ENCODE results near the gene TMEM134. TPM values are rescaled to one million over a fixed set of nuclear protein-coding genes. Genes with fewer than 3 reads are reported as not detected.

The TMEM134 gene
- total and polyA plus RNA-seq, 9 of the 15 experiments (the other 6 are each of a cell fraction or from before 2014, with no cell fraction given): 0.63 to 48.4 (median 10.7) TPM

DNA sequence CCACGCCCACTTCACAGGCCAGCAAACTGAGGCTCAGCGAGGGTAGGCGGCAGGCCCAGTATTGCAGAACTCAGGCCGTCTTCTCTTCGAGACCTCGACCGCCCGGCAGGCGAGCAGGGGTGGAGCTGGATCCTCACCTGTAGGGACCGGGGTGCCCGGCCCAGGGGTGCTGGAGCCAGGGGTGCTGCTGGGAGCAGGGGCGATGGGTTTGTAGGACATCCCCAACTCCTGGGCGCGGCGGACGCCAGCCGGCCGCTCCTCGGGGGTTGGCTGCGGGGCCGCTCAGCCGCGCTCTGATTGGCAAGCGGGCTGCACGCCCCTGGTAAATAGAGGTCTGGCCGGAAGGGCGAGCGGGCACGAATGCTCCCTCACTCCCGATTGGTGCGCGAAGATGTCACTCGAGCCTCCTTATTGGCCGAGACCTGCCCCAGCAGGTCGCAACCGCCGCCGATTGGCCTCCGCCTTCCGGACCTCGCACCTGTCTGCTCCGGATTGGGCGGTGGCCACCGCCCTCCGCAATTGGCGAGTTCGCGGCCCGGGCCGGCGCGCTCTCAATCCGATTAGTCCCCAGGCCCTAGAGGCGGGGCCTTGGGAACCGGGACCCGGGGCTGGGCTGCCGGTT lies 38.9 kb upstream of the TMEM134 start, which contains the start of gene CDK2AP2 (continued):
- TF ChIP-seq, protein P1, sequence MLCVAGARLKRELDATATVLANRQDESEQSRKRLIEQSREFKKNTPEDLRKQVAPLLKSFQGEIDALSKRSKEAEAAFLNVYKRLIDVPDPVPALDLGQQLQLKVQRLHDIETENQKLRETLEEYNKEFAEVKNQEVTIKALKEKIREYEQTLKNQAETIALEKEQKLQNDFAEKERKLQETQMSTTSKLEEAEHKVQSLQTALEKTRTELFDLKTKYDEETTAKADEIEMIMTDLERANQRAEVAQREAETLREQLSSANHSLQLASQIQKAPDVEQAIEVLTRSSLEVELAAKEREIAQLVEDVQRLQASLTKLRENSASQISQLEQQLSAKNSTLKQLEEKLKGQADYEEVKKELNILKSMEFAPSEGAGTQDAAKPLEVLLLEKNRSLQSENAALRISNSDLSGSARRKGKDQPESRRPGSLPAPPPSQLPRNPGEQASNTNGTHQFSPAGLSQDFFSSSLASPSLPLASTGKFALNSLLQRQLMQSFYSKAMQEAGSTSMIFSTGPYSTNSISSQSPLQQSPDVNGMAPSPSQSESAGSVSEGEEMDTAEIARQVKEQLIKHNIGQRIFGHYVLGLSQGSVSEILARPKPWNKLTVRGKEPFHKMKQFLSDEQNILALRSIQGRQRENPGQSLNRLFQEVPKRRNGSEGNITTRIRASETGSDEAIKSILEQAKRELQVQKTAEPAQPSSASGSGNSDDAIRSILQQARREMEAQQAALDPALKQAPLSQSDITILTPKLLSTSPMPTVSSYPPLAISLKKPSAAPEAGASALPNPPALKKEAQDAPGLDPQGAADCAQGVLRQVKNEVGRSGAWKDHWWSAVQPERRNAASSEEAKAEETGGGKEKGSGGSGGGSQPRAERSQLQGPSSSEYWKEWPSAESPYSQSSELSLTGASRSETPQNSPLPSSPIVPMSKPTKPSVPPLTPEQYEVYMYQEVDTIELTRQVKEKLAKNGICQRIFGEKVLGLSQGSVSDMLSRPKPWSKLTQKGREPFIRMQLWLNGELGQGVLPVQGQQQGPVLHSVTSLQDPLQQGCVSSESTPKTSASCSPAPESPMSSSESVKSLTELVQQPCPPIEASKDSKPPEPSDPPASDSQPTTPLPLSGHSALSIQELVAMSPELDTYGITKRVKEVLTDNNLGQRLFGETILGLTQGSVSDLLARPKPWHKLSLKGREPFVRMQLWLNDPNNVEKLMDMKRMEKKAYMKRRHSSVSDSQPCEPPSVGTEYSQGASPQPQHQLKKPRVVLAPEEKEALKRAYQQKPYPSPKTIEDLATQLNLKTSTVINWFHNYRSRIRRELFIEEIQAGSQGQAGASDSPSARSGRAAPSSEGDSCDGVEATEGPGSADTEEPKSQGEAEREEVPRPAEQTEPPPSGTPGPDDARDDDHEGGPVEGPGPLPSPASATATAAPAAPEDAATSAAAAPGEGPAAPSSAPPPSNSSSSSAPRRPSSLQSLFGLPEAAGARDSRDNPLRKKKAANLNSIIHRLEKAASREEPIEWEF (CRISPR knock-in tag; IDR thresholded peaks at IDR 0.05): no peak
- 0 out of 2 replicates have a peak, but pooled peaks have one; percentile 43 for TF ChIP-seq FOXO4 (CRISPR knock-in tag; IDR thresholded peaks at IDR 0.05)
- peak; percentile 78 for TF ChIP-seq FOXK1 (CRISPR knock-in tag; IDR thresholded peaks at IDR 0.05; ENCODE audit: borderline replicate concordance)
- 0 out of 2 replicates have a peak, but pooled peaks have one; percentile 79 for TF ChIP-seq CXXC5 (CRISPR knock-in tag; IDR thresholded peaks at IDR 0.05)
- TF ChIP-seq MCM7 (IDR thresholded peaks at IDR 0.05): no peak
- peak; percentile 20 for TF ChIP-seq DACH1 (IDR thresholded peaks at IDR 0.05; ENCODE audit: partially characterized antibody)
- peak; percentile 87 for TF ChIP-seq ESRRA (IDR thresholded peaks at IDR 0.05; ENCODE audit: borderline replicate concordance, low read depth)
- peak; percentile 72 for TF ChIP-seq TFAP4 (CRISPR knock-in tag; IDR thresholded peaks at IDR 0.05; ENCODE audit: borderline replicate concordance)
- 0 out of 2 replicates have a peak, but pooled peaks have one; percentile 50 for TF ChIP-seq TARDBP (IDR thresholded peaks at IDR 0.05)
- TF ChIP-seq, protein P2, sequence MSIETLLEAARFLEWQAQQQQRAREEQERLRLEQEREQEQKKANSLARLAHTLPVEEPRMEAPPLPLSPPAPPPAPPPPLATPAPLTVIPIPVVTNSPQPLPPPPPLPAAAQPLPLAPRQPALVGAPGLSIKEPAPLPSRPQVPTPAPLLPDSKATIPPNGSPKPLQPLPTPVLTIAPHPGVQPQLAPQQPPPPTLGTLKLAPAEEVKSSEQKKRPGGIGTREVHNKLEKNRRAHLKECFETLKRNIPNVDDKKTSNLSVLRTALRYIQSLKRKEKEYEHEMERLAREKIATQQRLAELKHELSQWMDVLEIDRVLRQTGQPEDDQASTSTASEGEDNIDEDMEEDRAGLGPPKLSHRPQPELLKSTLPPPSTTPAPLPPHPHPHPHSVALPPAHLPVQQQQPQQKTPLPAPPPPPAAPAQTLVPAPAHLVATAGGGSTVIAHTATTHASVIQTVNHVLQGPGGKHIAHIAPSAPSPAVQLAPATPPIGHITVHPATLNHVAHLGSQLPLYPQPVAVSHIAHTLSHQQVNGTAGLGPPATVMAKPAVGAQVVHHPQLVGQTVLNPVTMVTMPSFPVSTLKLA (conservative IDR thresholded peaks at IDR 0.05): peak; percentile 87 to 92; a peak in 3 of 4 replicates
- peak; percentile 65; the same call in 1 of the 2 replicates for TF ChIP-seq POLR2A (conservative IDR thresholded peaks at IDR 0.05)
- TF ChIP-seq ZNF830 (CRISPR knock-in tag; IDR thresholded peaks at IDR 0.05): peak; percentile 85; the same call in 1 of the 2 replicates
- peak; percentile 75; the same call in 1 of the 2 replicates for TF ChIP-seq ZNF282 (CRISPR knock-in tag; IDR thresholded peaks at IDR 0.05)
- peak; percentile 43; the same call in 1 of the 2 replicates for TF ChIP-seq DPF2 (IDR thresholded peaks at IDR 0.05)
- peak; percentile 70 for TF ChIP-seq L3MBTL2 (IDR thresholded peaks at IDR 0.05)
- 0 out of 2 replicates have a peak, but pooled peaks have one; percentile 29 for TF ChIP-seq ZNF224 (CRISPR knock-in tag; IDR thresholded peaks at IDR 0.05)
- 0 out of 2 replicates have a peak, but pooled peaks have one; percentile 68 for TF ChIP-seq LCOR (CRISPR knock-in tag; IDR thresholded peaks at IDR 0.05)
- TF ChIP-seq ZZZ3 (IDR thresholded peaks at IDR 0.05): no peak
- TF ChIP-seq ZNF263 (CRISPR knock-in tag; IDR thresholded peaks at IDR 0.05; ENCODE audit: borderline replicate concordance): 0 out of 2 replicates have a peak, but pooled peaks have one; percentile 54
- peak; percentile 38; the same call in 1 of the 2 replicates for TF ChIP-seq NBN (IDR thresholded peaks at IDR 0.05; ENCODE audit: low read depth)
- no peak for TF ChIP-seq TCF7L2 (IDR thresholded peaks at IDR 0.05; ENCODE audit: low read depth, low read length)

Data from K562 (cell line).